Testis (tissue), 3 donors: ENCODE measurements around the gene LRMDA. TPM values are rescaled to one million over a fixed set of nuclear protein-coding genes. Genes with fewer than 3 reads are reported as not detected.

Experiments
- DNase-seq: peaks from one replicate; pipeline ENCODE4 v3.0.0-alpha.2; 2019
- H3K27ac ChIP-seq, 2 donors: fragments of 200-600 bp; sonication (generic); one replicate each; pipeline ENCODE4 v1.5.1; 2019
- H3K27me3 ChIP-seq: fragments of 200-600 bp; sonication (generic); one replicate; pipeline ENCODE4 v1.5.1; 2019
- H3K36me3 ChIP-seq: fragments of 200-600 bp; sonication (generic); one replicate; pipeline ENCODE4 v1.5.1; 2017; ENCODE audit warnings: low read depth; ENCODE audit errors: missing control alignments
- H3K4me1 ChIP-seq: fragments of 200-600 bp; sonication (generic); one replicate; pipeline ENCODE4 v1.5.1; 2019
- H3K4me3 ChIP-seq, 2 donors: fragments of 200-600 bp; sonication (generic); one replicate each; pipeline ENCODE4 v1.5.1; 2017 to 2019
- H3K9me3 ChIP-seq: fragments of 200-600 bp; sonication (generic); one replicate; pipeline ENCODE4 v1.5.1; 2017
- CTCF ChIP-seq, 3 experiments: fragments of 450-650 bp in 2 of 3; fragments of 200-600 bp in 1 of 3; sonication (generic) in 1 of 3; IDR thresholded peaks; one replicate each; pipeline ENCODE4 v1.5.1; 2016 to 2019; ENCODE audit warnings: antibody characterized with exemption in 3 of 3, mild to moderate bottlenecking in 2 of 3, moderate library complexity in 1 of 3
- POLR2A ChIP-seq: fragments of 450-650 bp; IDR thresholded peaks from one replicate; pipeline ENCODE4 v1.6.1; 2017; ENCODE audit warnings: antibody characterized with exemption, mild to moderate bottlenecking, moderate library complexity
- WGBS, 2 donors: methylation state at CpG; one replicate each; pipeline ENCODE4 v1.1.5; 2018; 5-methylcytosine and 5-hydroxymethylcytosine counted together
- intact Hi-C: fragments of 100-400 bp; cut with DNase I; formaldehyde crosslinking; loops from one replicate; pipeline ENCODE4 v1.15.1; 2023; ENCODE audit warnings: low total_unique reads
- polyA plus RNA-seq: library from polyadenylated mRNA; stranded (reverse); fragments of 350-450 nt; fragmentation: Illumina TruSeq; extraction: RNeasy Lipid Tissue Mini Kit (QIAGEN cat#74804); gene quantifications from one replicate; pipeline ENCODE4 v1.2.3, GENCODE V29; 2014; ENCODE audit warnings: low read depth, low replicate concordance; ENCODE audit not compliant: insufficient read depth
- total RNA-seq, 2 donors: library from RNA; depleted of rRNA; stranded (reverse); fragments of >200 nt; gene quantifications; one replicate each; pipeline ENCODE4 v1.2.3, GENCODE V29; 2016

LRMDA gene
- total and polyA plus RNA-seq, 3 donors from 2014 or later: 7.6 to 13.8 (median 10.6) TPM

GRCh38 chr10:75456122-75456521, 24.7 kb downstream of the LRMDA start:
- TF ChIP-seq POLR2A (no peak), CTCF (IDR thresholded peaks at IDR 0.05) (no peak)
- DNase-seq: no peak
- 91 to 93% methylated on average over 9 of the region's 9 CpGs for WGBS, 2 donors
- intact Hi-C loops: no loop called here
- Histone ChIP-seq H3K36me3 (no peaks in the 10 kb centered on the region), H3K4me3 (no peak overlapping the region), H3K4me1 (no peaks in the 10 kb centered on the region), H3K27ac (no peak overlapping the region), H3K9me3 (no peaks in the 10 kb centered on the region), H3K27me3 (no peaks in the 10 kb centered on the region)

- intact Hi-C loops: no loop called here
Measured at GRCh38 chr10:75460059-75460458, 28.6 kb downstream of the LRMDA start.

GRCh38 chr10:75461672-75462649, 30.5 kb downstream of the LRMDA start:
- TF ChIP-seq POLR2A (no peak), CTCF (IDR thresholded peaks at IDR 0.05) (no peak)
- no peaks in the 10 kb centered on the region for H3K27me3 ChIP-seq
- H3K4me3 ChIP-seq: no peak overlapping the region
- H3K9me3 ChIP-seq: no peaks in the 10 kb centered on the region
- peaks cover 6% of the 10 kb centered on the region for H3K4me1 ChIP-seq
- no peaks in the 10 kb centered on the region for H3K36me3 ChIP-seq
- intact Hi-C loops: no loop called here
- no peak for DNase-seq
- H3K27ac ChIP-seq: no peak overlapping the region
- 82 to 88% methylated on average over 15 of the region's 15 CpGs for WGBS, 2 donors

More at GRCh38 chr10:75460059-75460458, 28.6 kb downstream of the LRMDA start:
- Histone ChIP-seq H3K4me3 (no peak overlapping the region), H3K27me3 (no peaks in the 10 kb centered on the region), H3K4me1 (peaks cover 6% of the 10 kb centered on the region), H3K36me3 (no peaks in the 10 kb centered on the region), H3K27ac (no peak overlapping the region), H3K9me3 (no peaks in the 10 kb centered on the region)
- WGBS, 2 donors: 94 to 98% methylated on average over 1 of the region's 1 CpG
- TF ChIP-seq POLR2A: no peak
- TF ChIP-seq CTCF (IDR thresholded peaks at IDR 0.05): no peak
- DNase-seq: no peak

- intact Hi-C loops: no loop called here
- Histone ChIP-seq H3K27me3 (no peaks in the 10 kb centered on the region), H3K4me3 (no peak overlapping the region), H3K36me3 (no peaks in the 10 kb centered on the region), H3K27ac (no peak overlapping the region), H3K4me1 (peaks cover 6% of the 10 kb centered on the region), H3K9me3 (no peaks in the 10 kb centered on the region)
- no peak for TF ChIP-seq CTCF (IDR thresholded peaks at IDR 0.05)
- TF ChIP-seq POLR2A: no peak
- DNase-seq: no peak
- WGBS, 2 donors: 93 to 94% methylated on average over 7 to 9 of the region's 9 CpGs
Measured at GRCh38 chr10:75462865-75463264, 31.4 kb downstream of the LRMDA start.
